ENCODE results near the gene COL13A1.

DNA sequence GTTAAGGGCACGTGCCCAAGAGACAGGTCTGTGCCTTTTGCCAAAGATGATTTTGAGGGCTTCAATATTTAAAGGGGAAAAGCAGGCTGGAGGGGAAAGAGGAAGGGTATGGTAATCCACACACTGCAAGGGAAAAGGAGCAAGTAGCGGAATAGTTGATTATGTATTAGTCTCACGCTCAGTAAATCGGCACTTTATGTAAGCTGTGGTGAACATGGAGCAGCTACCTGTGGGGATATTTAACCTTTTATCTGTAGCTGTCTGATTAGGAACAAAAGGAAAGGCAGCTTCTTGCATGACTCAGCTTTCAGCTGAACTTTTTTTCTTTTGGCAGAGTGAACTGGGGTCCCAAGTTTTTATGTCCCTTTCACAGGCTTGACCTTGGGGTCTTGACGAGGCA lies 123.4 kb downstream of the COL13A1 start:
- TF ChIP-seq PATZ1 (CRISPR knock-in tag; IDR thresholded peaks at IDR 0.05; ENCODE audit: borderline replicate concordance): no peak
- no peak for TF ChIP-seq GLIS3 (CRISPR knock-in tag; IDR thresholded peaks at IDR 0.05)
- TF ChIP-seq RARB (CRISPR knock-in tag; IDR thresholded peaks at IDR 0.05): no peak
- TF ChIP-seq ZFP30 (CRISPR knock-in tag; IDR thresholded peaks at IDR 0.05): no peak
- no peak for TF ChIP-seq ZNF70 (CRISPR knock-in tag; IDR thresholded peaks at IDR 0.05)
- no peak for TF ChIP-seq TOX (CRISPR knock-in tag; IDR thresholded peaks at IDR 0.05; ENCODE audit: borderline replicate concordance)
- no peak for TF ChIP-seq ZC3H10 (CRISPR knock-in tag; IDR thresholded peaks at IDR 0.05)

All from SK-N-SH treated with all-trans-retinoic acid at 6 μM for 48 hours (cell line).